SK-N-SH treated with all-trans-retinoic acid at 6 μM for 48 hours (cell line): Measurements from ENCODE around the gene LCN1.

Experiments used
- CREB5 ChIP-seq: fragments of 250-450 bp; sonication (Bioruptor Pico); IDR thresholded peaks from 2 replicates; pipeline ENCODE4 v1.5.1; 2020; ENCODE audit warnings: low read depth, mild to moderate bottlenecking, moderate library complexity
- ESRRG ChIP-seq: fragments of 250-450 bp; sonication (Bioruptor Pico); IDR thresholded peaks from 2 replicates; pipeline ENCODE4 v1.6.1; 2021; ENCODE audit warnings: mild to moderate bottlenecking
- ZC3H10 ChIP-seq: fragments of 250-450 bp; sonication (Bioruptor Pico); IDR thresholded peaks from 2 replicates; pipeline ENCODE4 v1.5.1; 2021; ENCODE audit warnings: mild to moderate bottlenecking, moderate library complexity
- ZFP30 ChIP-seq: fragments of 450-650 bp; formaldehyde crosslinking; IDR thresholded peaks from 2 replicates; pipeline ENCODE4 v1.5.0; 2022; ENCODE audit warnings: mild to moderate bottlenecking, moderate library complexity
- TF ChIP-seq, protein P1 (sequence below): fragments of 250-450 bp; sonication (Bioruptor Pico); IDR thresholded peaks from 2 replicates; pipeline ENCODE4 v1.8.0; 2020; ENCODE audit warnings: mild to moderate bottlenecking, moderate library complexity, borderline replicate concordance

DNA sequence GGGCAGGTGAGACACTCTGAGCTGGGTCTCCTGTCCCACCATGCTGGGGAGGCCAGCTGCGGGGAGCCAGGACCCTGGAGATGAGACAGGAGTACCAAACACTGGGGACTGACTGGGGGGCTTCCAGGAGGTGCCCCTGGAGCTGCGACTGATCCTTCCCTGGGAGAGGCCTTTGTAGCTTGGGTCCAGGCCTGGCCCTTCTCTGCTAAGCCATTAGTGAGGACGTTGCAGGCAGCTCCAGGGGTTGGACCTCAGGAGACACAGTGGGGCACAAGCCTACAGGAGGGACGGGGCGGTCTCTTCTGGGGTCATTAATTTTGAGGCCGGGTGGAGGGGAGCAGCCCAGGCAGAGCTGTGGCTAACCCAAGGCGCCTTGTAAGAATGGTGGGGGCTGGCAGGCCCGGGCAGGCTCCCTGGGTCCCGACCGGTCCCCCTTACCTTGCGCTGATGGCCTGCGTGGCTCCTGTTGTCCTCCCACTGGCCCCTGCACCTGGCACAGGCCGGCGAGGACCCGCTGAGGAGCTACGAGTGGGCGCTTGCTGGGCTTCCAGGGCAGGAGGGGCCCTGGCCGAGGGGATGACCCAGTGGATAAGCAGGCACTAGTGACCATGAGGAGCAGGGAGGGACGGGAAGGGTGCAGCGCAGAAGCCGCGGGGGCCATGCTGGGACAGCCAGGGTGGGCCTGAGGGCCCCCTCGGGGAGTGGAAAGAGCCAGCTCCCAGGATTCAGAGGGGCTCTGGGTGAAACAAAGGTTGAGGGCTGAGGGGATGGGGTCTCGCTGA, 15.6 kb upstream of the LCN1 start:
- TF ChIP-seq ESRRG (CRISPR knock-in tag) (no peak), ZC3H10 (CRISPR knock-in tag) (no peak), CREB5 (no peak), ZFP30 (CRISPR knock-in tag) (no peak)
- TF ChIP-seq, protein P1, sequence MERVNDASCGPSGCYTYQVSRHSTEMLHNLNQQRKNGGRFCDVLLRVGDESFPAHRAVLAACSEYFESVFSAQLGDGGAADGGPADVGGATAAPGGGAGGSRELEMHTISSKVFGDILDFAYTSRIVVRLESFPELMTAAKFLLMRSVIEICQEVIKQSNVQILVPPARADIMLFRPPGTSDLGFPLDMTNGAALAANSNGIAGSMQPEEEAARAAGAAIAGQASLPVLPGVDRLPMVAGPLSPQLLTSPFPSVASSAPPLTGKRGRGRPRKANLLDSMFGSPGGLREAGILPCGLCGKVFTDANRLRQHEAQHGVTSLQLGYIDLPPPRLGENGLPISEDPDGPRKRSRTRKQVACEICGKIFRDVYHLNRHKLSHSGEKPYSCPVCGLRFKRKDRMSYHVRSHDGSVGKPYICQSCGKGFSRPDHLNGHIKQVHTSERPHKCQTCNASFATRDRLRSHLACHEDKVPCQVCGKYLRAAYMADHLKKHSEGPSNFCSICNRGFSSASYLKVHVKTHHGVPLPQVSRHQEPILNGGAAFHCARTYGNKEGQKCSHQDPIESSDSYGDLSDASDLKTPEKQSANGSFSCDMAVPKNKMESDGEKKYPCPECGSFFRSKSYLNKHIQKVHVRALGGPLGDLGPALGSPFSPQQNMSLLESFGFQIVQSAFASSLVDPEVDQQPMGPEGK (CRISPR knock-in tag), result no peak
